GM12892 (cell line): ENCODE data around the gene PTPA.
A peak's percentile ranks its signal among the peaks of the same experiment; 100 is the strongest.

Source experiments
- DNase-seq: peaks from one replicate; pipeline ENCODE4 v3.0.0; 2011; ENCODE audit not compliant: insufficient read length
- FAIRE-seq: peaks from 2 replicates; lab custom pipeline; 2011; peaks lifted over from hg19 to GRCh38; lab: Jason Lieb, UNC
- POLR2A ChIP-seq: IDR thresholded peaks from 2 replicates; pipeline ENCODE4 v1.6.1; 2011; ENCODE audit warnings: low read depth, low read length, control low read depth
- POLR2AphosphoS5 ChIP-seq: IDR thresholded peaks from 2 replicates; pipeline ENCODE4 v1.6.1; 2011; ENCODE audit warnings: low read depth, low read length, control low read depth
- TAF1 ChIP-seq: IDR thresholded peaks from 2 replicates; pipeline ENCODE4 v1.6.1; 2011; ENCODE audit warnings: low read depth, mild to moderate bottlenecking, control low read depth, low read length, borderline replicate concordance

The PTPA gene

GRCh38 chr9:129089246-129089645 lies 22.0 kb upstream of the PTPA start:
- DNase-seq: no peak
- no peak for TF ChIP-seq TAF1
- no peak for TF ChIP-seq POLR2A
- no peak for TF ChIP-seq POLR2AphosphoS5
- no peak for FAIRE-seq

- FAIRE-seq (no peak), DNase-seq (no peak)
- TF ChIP-seq POLR2A (no peak), TAF1 (no peak), POLR2AphosphoS5 (no peak)
Measured at GRCh38 chr9:129093602-129094386, 17.4 kb upstream of the PTPA start.

DNA sequence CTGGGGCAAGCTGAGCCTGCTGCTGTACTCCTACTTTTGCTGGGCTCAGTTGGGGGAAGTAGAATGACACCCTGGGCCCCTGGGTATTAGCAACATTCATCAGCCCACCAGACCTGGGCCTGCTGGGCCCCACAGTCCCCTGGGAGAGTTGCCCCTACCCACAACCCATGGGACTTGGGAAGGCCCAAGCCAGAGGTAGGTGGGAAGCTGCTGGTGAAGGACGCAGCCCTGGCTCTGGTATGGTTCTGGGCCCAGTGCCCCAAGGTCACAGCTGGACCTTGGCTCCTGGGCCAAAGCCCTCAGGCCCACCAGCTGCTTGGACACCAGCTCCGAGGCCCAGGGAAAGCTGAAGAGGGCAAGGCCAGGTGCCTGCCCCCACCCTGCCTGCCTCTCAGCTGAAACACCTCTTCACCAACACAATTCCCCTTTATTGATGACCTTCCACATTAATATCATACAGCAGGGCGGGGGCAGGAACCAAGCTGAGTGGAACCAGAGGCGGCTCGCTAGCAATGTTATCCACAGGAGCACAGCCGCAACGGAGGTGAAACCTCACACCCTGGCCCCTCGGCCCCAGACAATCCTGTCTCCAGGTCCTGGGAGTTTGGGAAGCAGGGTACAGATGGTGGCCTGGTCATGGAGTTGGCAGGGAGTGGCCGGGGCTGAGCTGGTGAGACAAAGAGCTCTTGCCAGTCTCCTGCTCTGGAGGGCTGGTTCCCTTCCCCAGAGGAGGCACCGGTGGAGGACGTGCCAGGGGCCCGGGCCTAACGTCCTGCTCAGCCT lies 16.6 kb upstream of the PTPA start:
- FAIRE-seq: no peak
- DNase-seq: no peak
- TF ChIP-seq POLR2A: no peak
- TF ChIP-seq POLR2AphosphoS5: no peak
- TF ChIP-seq TAF1: no peak

DNA sequence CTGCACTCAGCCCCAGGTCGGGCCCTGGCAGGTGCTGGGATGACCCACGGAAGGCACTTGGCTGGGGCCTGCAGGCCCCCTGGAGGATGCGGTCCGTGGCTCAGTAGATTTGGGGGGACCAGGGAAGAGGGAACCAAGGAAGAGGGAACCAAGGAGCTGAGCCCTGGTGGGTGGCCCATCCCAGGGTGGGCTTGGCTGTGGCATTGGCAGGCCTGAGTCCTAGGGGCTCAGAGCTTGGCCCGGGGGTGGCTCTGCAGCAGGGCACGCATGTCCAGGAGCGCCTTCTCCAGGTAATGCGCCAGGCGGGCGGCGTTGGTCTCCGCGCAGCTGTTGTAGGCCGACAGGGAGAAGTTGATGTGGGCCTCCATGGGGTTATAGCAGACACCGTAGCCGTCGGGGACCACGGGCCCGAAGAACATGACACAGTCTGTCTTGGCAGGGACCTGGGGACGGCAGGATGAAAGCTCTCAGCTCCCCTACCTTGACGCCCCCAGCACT lies 16.0 kb upstream of the PTPA start:
- DNase-seq (no peak), FAIRE-seq (no peak)
- TF ChIP-seq TAF1: no peak
- no peak for TF ChIP-seq POLR2AphosphoS5
- TF ChIP-seq POLR2A: no peak

DNA sequence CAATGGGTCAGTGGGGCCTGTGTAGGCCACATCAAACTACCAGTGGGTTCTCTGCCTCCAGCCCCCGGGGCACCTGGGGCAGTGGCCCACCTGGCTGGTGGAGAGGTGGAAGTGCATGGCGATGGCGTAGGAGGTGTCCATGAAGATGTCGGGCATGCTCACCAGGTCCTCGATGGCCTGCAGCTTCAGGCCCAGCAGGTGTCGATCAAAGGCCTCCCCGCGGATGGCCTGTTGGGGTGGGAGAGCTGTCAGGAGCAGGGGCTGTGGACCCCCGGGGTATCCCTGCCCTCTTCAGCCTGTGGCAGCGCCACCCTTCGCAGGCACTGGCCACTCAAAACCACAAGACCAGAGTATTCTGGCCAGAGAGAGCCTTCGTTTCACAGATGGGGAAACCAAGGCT lies 15.3 kb upstream of the PTPA start:
- TF ChIP-seq POLR2A (no peak), POLR2AphosphoS5 (no peak), TAF1 (no peak)
- no peak for DNase-seq
- no peak for FAIRE-seq

- no peak for TF ChIP-seq POLR2AphosphoS5
- TF ChIP-seq POLR2A: no peak
- TF ChIP-seq TAF1: no peak
- FAIRE-seq (no peak), DNase-seq (no peak)
Measured at GRCh38 chr9:129097671-129098306, 13.4 kb upstream of the PTPA start.

- no peak for TF ChIP-seq TAF1
- no peak for TF ChIP-seq POLR2AphosphoS5
- TF ChIP-seq POLR2A: no peak
- FAIRE-seq: no peak
- no peak for DNase-seq
Measured at GRCh38 chr9:129098328-129098727, 12.9 kb upstream of the PTPA start.

DNA sequence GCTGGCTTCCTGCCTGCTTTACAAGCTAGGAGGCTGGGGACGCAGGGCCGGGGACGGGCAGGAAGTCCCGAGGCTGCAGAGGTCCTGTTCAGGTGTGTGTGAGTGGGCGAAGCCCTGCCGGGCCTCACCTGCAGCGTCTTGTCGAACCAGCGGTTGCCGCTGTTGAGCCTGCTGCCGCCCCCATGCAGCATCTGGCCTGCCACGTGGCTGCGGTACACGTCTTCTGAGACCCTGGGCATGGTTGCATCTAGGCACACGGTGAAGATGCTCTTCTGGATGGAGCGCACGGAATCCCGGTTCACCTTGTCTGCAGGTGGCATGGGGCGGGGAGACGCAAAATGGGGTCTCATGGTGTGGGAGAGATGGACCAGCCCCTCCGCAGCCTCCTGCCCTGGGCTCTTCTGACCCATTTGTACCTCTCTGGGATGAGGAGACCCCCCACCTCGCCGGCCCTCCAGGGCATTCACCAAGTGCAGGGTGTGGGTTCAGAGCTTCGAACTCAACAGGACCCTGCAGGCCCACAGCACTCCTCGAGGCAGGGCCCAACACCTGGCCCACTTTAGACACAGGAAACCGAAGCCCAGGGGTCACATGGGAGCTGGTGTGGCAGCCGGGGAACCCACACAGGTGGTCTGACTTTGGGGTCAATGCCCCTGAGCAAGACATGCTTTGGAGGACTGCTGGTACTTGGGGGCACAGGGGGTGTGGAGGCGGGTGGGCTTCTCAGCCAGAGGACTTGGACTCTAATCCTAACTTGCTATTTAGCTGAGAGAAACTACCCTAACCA lies 10.6 kb upstream of the PTPA start:
- DNase-seq: no peak
- no peak for FAIRE-seq
- TF ChIP-seq POLR2AphosphoS5: no peak
- TF ChIP-seq POLR2A: no peak

- FAIRE-seq: no peak
- TF ChIP-seq TAF1 (no peak), POLR2A (no peak), POLR2AphosphoS5 (no peak)
- DNase-seq: no peak
Measured at GRCh38 chr9:129101279-129101678, 9.9 kb upstream of the PTPA start.

DNA sequence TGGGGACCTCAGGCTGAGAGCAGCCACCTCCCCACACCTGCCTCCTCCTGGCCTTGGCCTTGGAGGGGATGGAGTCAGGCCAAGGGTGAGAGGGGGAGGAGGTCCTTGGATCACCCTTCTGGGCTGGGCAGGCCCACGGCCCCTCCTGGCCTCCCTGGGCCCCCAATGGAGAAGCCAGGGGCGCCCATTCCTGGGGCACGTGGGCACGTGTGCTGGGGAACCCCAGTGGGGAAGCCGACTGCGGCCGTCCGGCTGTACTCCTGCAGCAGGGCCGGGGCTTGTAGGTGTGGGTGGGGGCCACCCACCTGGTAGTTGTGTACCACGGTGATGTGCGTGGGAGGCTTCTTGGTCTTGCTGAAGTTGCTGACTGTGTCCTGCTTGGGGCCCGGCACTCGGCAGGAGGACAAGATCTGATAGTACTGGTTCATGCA lies 9.1 kb upstream of the PTPA start:
- TF ChIP-seq POLR2A (no peak), TAF1 (no peak), POLR2AphosphoS5 (no peak)
- FAIRE-seq (peak; percentile 65), DNase-seq (no peak)

- TF ChIP-seq POLR2AphosphoS5 (no peak), POLR2A (no peak), TAF1 (no peak)
- peak; percentile 70 for DNase-seq
- peak; percentile 67 for FAIRE-seq
Measured at GRCh38 chr9:129102791-129103594, 8.2 kb upstream of the PTPA start.
